Sigmoid colon (tissue), 4 donors: ENCODE results near the gene CNTFR.

Experiments used
- EP300 ChIP-seq, 4 donors: sonication (generic); formaldehyde crosslinking; IDR thresholded peaks; one replicate each; pipeline ENCODE4 v1.6.1; 2017; ENCODE audit warnings: antibody characterized with exemption in 4 of 4
- POLR2A ChIP-seq, 2 donors: fragments of 450-650 bp; IDR thresholded peaks; one replicate each; pipeline ENCODE4 v1.6.1; 2016; ENCODE audit warnings: antibody characterized with exemption in 2 of 2, mild to moderate bottlenecking in 2 of 2, moderate library complexity in 2 of 2
- POLR2AphosphoS5 ChIP-seq, 4 donors: sonication (generic); formaldehyde crosslinking; IDR thresholded peaks; one replicate each; pipeline ENCODE4 v1.6.1; 2017; ENCODE audit warnings: antibody characterized with exemption in 4 of 4
- TF ChIP-seq, protein P1 (sequence below), 4 experiments: fragments of 450-650 bp in 3 of 4; fragments of 200-600 bp in 1 of 4; IDR thresholded peaks; one replicate each; pipeline ENCODE4 v1.5.1; 2016 to 2019; ENCODE audit warnings: antibody characterized with exemption in 4 of 4, mild to moderate bottlenecking in 3 of 4, moderate library complexity in 2 of 4

DNA sequence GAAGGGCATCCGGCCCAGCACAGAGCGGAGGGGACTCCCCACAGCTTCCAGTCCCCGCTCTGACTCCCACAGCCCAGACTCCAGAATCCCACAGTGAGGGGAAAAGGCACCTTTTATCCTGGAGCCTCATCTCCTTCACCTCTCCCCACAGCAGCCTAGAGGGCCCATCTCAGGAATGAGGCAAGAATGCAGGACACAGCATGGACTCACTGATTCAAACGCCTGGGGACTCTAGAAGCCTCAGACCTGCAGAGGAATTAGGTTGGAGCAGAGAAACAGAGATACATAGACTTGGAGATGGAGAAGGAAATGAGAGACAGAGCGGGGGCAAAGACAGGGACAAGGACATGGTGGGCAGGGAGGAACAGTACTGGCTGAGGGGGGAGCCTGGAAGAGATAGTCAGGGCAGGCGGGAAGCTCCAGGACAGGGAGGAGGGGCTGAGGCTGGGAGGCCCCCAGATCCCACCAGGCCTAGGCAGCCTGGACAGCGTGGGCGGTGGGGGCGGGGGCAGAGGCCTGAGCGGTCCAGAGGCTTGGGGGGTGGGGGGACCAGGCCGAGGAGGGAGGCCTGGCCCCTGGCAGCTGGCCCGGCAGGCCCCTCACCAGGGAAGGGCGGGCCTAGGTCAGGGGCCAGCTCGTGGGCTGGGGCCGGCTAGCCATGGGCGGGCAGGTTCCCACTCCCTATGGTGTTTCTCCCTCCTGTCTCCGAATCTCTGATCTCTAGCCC lies 15.8 kb downstream of the CNTFR start:
- TF ChIP-seq, protein P1, sequence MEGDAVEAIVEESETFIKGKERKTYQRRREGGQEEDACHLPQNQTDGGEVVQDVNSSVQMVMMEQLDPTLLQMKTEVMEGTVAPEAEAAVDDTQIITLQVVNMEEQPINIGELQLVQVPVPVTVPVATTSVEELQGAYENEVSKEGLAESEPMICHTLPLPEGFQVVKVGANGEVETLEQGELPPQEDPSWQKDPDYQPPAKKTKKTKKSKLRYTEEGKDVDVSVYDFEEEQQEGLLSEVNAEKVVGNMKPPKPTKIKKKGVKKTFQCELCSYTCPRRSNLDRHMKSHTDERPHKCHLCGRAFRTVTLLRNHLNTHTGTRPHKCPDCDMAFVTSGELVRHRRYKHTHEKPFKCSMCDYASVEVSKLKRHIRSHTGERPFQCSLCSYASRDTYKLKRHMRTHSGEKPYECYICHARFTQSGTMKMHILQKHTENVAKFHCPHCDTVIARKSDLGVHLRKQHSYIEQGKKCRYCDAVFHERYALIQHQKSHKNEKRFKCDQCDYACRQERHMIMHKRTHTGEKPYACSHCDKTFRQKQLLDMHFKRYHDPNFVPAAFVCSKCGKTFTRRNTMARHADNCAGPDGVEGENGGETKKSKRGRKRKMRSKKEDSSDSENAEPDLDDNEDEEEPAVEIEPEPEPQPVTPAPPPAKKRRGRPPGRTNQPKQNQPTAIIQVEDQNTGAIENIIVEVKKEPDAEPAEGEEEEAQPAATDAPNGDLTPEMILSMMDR (IDR thresholded peaks at IDR 0.05) = no peak
- TF ChIP-seq POLR2A (IDR thresholded peaks at IDR 0.05) (no peak), EP300 (IDR thresholded peaks at IDR 0.05) (no peak), POLR2AphosphoS5 (IDR thresholded peaks at IDR 0.05) (no peak)
